Measurements from ENCODE around the gene ZFP91.
A peak's percentile ranks its signal among the peaks of the same experiment; 100 is the strongest.
"Not testable (repeated sequence)": the region's sequence is repeated elsewhere in the genome, so short reads cannot be mapped to it uniquely, and the experiment has no call there.

Gene ZFP91

GRCh38 chr11:58561394-58562098, 17.3 kb upstream of the ZFP91 start:
- H3K4me3 ChIP-seq (ENCODE audit: low read depth, low read length): no peak overlapping the region
- TF ChIP-seq CTCF (IDR thresholded peaks at IDR 0.05; ENCODE audit: low read depth, low read length): no peak

GRCh38 chr11:58562375-58562800, 16.5 kb upstream of the ZFP91 start:
- TF ChIP-seq CTCF (IDR thresholded peaks at IDR 0.05; ENCODE audit: low read depth, low read length): no peak
- H3K4me3 ChIP-seq (ENCODE audit: low read depth, low read length): no peak overlapping the region

GRCh38 chr11:58564231-58564630, 14.6 kb upstream of the ZFP91 start:
- TF ChIP-seq CTCF (IDR thresholded peaks at IDR 0.05; ENCODE audit: low read depth, low read length): no peak
- no peak overlapping the region for H3K4me3 ChIP-seq (ENCODE audit: low read depth, low read length)

GRCh38 chr11:58567889-58568512, 10.9 kb upstream of the ZFP91 start:
- H3K4me3 ChIP-seq (ENCODE audit: low read depth, low read length): no peak overlapping the region
- TF ChIP-seq CTCF (IDR thresholded peaks at IDR 0.05; ENCODE audit: low read depth, low read length): peak; percentile 82

- not testable (repeated sequence) for H3K4me3 ChIP-seq (ENCODE audit: low read depth, low read length)
Measured at GRCh38 chr11:58572906-58573305, 6.0 kb upstream of the ZFP91 start.

- TF ChIP-seq CTCF (IDR thresholded peaks at IDR 0.05; ENCODE audit: low read depth, low read length): no peak
- H3K4me3 ChIP-seq (ENCODE audit: low read depth, low read length): peak overlapping the region; percentile 8
Measured at GRCh38 chr11:58573451-58574104, 5.3 kb upstream of the ZFP91 start.

GRCh38 chr11:58574881-58575280, 4.0 kb upstream of the ZFP91 start:
- H3K4me3 ChIP-seq (ENCODE audit: low read depth, low read length): peak overlapping the region; percentile 45
- no peak for TF ChIP-seq CTCF (IDR thresholded peaks at IDR 0.05; ENCODE audit: low read depth, low read length)
